ENCODE data around the gene MAP3K3.

MAP3K3 gene

DNA sequence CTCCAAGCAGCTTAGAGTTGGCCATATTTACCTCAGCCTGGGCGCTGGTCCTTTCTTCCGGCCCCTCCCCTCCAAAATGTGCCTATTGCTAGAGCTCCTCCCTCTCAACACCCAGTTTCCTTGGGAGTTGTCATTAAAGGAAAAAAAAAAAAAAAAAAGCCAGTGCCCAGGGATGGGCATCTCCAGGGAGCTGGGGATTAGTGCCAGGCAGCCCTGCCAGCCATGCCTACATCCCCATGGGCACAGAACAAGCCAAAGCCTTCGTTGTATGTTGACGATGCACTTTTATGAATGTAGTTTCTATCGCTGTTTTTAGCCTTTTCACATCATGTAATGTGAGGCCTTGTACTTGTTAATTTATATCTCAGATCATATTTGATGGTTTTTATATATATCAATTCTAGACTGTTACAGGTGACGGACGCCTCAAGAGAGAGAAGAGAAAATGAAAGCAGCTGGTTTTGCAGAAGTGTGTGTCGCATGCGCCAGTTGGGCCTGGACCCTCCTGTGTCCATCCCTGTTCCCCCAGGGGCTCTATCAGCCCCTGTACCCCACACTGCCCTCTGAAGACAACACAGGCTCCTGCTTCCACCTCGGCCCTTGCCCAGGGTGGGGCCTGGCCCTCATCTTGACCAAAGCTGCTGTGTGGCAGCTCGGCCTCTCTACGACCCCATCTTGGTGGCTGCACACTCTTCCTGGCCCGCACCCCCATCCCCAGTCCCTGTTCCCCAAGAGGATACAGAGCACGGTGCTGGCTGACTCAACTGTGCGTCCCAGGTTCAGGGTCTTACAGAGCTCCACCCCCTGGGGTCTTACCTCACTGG, 72.9 kb downstream of the MAP3K3 start:
- DNase-seq, result no peak

DNA sequence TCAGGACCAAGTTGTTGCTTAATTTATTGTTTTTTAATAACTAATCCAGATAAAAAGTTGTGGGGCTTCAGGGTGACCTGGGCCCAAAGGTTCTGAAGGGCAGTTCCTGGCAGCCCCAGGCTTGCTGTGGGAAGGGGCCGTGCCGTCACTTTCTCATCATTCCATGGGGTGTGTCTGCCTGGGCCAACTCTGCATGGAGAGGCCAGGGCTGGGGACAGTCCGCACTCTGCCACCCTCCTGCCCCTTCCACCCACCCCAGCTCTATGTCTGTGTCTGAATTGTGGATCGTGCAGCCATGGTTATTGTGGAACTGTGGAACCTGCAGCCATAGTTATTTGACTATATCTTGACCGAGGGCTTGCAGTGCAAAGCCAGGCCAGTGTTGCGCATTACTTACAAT, 73.7 kb downstream of the MAP3K3 start:
- DNase-seq, result no peak

DNA sequence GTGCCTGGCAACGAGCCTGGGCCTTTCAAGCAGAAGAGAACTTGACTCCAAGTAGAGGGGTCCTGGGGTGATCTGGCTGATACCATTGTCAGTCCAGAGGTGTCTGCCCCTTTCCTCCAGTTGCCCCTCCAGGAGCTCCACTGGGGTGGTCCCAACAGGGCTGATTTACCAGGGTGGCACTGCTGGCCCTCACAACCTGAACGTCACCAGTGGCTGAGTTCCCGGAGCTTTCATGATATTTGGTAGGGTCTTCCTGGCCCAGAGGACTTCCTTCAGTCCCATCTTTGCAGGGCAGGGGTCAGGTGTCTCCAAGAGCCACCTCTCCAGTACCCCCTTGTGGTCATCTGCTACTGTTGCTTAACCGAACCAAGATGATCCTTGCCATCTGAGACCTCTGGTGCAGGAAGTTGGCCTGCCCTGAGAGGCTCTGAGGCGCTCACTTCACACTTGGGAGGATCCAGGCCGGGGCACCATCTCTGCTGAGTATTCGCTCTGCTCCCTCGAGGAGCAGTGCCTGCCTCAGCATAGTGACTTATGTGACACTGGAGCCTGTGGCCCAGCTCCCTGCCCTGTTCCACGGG, 74.3 kb downstream of the MAP3K3 start:
- peak; percentile 75 for DNase-seq

DNA sequence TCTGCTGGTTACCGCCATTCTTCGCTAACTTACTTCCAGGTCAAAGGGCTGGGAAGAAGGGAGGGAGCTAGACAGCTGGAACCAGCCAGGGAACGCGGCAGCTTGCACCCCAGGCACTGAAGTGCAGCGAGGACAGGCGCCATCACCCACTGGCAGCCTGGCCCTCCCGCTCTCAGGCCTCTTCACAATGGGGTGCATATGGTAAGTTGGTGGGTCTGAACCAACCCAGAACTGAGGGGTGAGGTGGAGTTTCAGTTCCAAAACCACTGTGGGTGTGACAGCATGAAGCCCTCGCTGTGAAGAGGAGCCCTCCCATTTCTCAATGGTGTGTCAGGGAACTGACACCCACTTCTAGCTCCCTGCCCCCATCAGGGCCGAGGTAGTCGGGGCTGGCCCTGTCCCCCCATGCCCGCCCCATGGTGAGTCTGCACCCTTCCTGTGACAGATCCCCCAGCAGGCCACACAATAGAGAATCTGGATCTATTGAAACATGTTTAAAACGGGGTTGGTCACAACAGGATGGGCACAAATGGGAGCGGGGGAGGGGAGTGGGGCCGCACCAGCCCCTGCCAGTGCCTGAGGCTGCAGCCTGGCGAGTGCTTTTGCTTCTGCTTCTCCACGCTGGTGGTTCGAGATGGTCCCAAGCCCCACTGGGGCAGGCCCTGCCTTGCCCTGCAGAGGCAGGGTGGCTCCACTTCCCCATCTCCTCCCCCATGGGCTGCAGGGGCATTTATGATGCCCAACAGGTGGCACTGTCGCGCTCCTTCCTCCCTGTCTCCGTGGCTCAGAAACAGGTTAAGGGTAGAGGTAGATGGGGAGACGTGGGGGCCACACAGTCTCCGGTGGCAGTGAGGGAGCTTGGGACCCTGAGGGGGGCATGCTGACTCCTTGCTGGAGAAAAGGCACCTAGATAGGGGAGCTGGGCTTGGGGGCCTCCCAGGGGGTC, 75.4 kb downstream of the MAP3K3 start:
- DNase-seq, result peak; percentile 80

DNA sequence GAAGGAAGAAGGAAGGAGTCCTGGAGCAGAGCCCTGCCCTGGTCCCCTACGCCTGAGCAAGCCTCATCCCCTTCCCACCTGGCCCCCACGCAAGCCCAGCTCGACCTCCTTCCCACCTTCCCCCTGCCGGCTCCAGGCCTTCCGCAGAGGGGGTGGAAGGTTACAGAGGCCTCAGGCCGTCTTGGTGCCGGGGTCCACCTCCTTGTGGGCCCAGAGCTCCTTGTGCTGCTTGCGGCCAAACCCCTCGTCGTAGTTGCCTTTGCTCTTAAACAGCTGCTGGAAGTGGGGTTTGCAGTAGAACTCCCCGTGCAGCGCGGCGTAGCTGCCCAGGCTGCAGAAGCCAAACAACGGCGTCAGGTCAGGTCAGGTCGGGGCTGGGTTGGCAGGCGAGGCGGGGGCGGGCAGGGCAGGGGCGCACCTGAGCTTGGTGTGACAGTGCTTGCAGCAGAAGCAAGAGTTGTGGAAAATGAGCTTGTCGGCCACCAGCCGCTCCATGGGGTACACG, 76.2 kb downstream of the MAP3K3 start:
- DNase-seq, result no peak

DNA sequence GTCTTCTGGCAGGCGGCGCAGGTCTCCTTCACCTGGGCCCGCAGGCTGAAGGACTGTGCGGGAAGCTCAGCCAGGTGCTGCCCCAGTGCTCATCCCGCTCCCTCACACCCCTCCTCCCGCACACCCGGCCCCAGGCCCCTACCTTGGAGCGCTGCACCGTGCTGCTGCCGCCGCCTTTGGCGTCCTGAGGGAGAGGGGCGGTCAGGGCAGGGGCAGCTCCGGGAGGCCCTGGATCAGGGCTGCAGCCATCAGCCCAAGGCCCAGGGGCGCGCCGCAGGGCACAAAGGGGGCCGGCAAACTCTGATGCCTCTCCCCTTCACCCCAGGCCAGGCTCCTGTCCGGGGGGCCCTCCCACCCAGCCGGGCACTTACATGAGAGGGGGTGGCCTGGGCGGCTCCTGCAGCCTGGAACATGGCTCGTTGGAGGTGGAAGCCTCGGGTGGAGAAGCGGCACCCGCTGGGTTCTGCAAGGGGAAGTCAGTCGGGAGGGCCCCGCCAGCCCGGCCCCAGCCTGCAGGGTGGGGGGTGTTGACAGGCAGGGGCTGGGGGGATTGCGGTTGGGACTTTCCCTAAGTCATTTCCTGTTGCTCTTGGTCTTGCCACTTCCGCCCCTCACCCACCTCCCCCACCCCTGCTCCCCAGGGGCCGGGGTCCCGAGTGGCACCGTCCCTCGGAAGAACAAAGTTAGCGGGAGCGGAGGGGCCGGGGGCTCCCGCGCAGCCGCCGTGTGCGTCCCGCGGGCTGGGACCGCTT, 76.8 kb downstream of the MAP3K3 start:
- DNase-seq, result peak; percentile 66

DNA sequence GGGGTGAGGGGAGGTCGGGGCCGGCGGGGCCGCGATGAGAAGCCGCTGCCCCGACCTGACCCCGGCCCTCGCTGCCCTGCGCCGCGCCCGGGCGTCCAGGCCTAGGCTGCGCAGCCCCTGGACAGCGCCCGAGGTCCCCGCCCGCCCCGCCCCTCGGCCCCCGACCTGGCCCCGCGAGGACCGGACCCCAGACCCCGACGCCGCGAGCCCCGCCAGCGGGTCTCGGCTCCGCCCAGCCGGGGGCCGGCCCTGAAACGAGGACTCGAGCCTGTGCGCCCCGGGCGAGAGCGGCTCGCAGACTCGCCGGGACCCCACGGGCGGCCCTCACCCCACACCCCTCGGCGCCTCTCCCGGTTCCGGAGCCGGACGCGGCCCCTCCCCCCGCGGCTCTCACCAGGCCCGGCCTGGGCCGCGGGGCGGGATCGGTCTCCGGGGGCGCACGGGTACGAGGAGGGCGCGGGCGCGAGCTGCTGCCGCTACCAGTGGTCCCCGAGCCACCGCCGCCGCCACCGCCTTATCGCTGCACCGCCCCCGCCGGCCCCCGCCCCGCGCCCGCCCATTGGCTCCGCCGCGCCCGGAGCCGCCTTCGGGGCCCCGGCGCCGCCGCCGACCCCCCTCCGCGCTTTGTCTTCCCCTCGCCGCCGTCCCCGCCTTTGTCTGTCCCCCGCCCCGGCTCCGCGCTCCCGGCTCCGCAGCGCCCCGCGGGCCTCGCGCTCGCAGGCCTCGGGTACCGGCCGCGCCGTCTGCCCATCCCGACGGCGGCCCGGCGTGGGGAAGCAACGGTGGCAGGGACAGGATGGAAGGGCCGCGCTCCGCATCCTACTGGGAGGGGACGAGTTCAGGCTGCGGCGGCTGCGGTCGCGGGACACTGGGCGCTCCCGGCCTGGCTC, 77.7 kb downstream of the MAP3K3 start, which contains the start of gene LIMD2:
LIMD2 (minus strand) TSS at position 488 of the 890 bp plus-strand sequence. CDS start 827 bp downstream, outside the sequence.
- DNase-seq, result peak; percentile 83

DNA sequence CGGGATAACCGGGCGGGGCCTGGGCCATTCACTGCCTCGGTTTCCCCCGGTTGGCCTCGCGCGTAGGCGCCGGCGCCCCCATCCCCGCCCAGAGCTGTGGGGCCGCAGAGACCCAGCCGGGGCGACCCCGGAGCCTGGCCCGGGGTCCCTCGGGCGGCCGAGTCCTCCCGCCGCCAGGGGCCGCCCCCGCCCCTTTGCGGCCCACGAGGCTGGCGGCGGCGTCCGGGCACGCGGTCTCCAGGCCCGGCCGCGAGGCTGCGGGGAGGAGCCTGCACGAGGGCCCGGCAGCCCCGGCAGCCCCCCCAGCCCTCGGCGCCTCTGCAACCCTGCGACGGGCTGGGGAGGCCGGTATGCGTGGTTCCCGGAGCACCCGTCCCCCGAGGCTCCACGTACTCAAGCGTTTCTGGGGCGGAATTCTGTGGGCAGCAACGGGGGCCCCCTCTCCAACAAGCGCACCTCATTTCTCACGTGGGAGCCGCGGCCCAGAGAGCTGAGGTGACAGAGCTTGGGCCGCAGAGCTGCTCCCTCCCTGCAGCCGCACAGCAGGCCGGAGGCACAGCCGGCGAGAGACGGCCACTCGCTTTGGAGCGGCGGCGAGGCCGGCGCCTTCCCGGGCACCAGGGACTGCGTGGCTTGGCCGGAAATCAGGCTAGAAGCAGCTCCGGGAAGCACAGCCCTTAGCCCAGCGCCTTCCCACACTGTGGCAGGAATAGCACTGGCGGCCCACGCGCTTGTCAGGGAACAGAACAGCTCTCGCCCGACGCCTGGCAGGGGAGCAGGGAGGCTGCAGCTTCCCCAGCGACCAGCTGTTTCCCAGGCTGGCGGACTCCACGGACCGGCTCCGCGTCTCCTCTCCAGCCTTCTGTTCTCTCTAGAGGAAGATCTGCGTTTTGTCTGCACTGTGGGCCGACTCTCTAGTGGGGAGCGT, 78.6 kb downstream of the MAP3K3 start:
- DNase-seq, result peak; percentile 67

DNA sequence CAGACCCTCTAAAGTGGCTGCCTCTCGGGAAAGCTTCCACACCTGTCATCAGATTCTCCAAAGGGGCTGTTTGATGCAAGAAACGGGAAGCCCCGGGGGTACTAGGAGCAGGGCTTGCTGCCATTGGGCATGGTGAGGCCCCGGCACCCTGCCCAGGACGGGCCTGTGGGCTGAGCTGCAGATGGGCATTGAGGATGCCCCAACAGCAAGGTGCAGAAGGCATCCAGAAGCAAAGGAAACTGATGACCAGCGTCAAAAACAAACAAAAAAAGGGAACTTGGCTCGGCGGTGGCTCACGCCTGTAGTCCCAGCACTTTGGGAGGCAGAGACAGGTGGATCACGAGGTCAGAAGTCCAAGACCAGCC, 79.2 kb downstream of the MAP3K3 start:
- no peak for DNase-seq

DNA sequence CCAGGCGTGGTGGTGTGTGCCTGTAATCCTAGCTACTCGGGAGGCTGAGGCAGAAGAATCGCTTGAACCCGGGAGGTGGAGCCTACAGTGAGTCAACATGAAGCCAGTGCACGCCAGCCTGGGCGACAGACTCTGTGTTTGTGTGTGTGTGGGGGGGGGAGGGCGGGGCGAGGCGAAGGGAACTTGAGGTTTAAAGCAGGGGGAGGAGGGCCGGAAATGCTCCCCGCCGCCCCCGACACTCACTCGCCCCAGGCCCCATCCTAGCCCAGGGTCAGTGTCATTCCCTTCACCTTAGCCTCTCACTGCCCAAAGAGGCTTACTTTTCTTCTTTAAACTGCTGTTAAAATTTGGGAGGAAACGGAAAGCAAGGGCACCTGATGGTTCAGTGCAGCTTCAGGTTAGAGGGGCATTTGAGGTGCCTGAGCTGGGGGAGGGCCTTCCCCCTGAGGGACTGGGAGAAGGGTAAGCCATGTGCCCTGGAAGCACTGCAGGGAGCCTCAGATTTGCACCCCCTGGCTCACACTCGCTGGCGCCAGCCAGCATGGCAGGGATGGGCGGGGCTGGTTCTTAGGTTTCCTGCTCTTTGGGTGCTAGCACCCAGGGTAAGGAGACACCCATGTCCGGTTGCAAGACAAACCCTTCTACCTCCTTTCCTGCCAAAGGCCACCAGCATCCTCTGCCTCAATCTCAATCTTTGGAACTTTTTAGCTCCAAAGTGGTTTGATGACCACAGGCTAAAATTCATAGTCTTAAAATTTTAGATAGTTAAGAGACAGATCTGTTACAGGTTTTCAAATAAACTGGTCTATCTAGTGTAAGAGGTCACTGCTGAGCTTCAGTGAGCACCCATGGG, 79.9 kb downstream of the MAP3K3 start:
- DNase-seq, result peak; percentile 51

DNA sequence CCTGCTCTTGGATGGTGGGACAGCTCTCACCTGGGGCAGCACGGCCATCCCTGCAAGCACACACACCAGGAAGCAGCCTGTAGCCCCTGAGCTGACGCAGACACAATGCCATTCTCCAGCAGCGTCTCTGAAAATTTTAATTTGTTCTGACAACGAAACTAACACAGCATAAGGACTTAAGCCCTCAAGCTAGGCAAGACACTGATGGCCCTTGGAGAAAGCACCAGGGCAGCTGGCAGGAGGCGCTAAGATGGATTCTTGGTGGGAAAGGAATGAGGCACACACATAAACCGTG, 80.5 kb downstream of the MAP3K3 start:
- peak; percentile 33 for DNase-seq

DNA sequence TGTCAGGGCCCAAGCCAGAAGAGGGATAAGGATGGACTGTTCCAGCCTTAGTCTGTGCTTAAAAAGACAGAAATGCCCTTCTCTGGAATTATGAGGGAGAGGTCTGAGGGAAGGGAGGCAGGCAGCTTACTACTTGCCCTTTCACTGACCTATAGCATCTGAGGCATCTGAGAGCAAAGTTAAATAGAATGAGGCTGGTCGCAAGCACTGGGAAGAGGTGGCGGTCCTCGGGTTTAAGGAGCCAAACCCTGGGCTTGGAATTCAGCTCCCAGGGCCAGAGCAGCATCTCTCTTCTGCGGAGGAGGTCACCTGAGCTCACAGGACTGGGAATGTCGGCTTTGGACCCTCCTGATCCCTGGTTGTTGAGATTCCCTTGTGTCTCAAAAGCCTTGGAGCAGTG, 80.8 kb downstream of the MAP3K3 start:
- no peak for DNase-seq

DNA sequence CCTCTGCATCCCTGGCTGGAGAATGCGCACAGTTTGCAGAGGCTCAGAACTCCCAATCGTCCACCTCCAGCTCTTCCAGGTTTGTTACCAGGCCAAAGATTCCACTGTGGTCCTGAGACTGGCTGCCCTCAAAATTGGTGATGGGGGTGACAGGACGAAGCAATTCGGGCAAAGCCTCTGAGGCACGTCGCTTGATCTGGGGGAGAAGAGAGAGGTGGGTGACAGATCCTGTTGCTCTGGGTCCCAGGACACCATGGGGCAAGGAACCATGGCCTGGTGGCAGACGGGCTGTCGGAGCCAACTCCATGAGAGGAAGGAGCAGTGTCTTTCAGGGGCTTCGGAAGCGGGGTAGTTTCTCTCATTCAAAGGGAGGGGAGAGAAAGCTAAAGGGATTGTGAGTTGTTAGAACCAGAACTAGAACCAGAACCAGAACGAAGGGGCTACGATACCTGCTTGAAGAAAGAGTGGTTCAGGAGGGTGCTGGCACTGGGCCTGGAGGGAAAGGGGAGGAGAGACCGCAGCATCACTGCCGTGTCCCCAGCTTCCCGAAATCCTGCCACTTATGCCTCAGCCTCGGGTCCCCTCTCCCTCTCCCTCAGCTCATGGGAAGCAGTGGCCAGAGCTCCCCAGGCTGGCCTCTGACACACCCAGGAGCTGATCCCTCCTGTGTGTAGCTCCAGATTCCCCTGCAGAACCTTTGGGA, 81.5 kb downstream of the MAP3K3 start:
- no peak for DNase-seq

DNA sequence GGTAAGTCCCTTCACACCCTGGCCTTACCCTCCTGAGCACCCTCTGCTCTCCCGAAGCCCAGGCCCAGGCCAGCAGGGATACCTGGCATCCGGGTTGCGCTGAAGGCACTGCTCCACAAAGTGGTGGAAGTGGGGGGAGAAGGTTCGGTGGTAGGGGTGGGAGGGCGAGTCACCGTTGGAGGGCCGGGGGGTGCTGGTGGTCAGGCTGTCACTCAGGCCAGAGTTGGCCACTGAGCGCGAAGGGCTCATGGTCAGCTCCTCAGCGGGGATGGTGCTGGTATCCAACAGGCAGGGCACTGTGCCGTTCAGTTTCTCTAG, 82.0 kb downstream of the MAP3K3 start:
- DNase-seq, result no peak

DNA sequence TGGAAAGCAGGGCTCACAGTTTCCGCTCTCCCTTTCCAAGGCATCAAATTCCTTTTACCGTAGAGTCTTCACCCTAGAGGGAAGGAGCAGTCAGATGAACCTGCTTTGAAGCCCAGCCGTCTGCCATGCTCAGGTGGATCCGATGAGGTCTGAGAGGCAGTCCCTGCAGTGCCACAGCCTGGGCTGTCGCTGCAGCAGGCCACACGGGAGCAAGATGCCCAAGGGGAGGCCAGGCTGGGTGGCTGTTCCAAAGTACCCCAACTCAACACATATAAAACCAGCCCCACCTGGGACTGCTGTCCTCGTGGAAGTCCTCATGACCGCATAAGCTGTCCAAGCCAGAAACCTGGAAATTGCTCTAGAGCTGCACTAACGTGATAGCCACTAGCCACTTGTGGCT, 82.6 kb downstream of the MAP3K3 start:
- DNase-seq, result no peak

DNA sequence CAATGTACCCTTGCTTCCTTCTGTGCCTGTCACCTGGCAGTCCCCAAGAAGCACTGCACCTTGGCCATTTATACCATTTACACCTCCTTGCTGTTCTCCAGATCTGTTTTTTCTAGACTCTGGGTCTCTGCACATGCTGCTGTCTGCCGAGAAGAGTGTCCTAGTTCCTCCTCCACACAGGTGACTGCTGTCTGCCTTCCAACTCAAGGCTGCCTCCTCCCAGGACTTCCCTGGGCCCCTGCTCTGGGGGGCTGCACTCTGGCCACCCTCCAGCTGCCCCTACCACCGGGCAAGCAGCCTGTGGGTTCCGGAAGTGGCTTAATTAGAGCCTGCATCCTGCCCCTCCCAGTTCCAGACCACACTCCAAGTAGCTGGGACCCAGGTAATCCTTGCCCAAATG, 83.4 kb downstream of the MAP3K3 start:
- peak; percentile 47 for DNase-seq

DNA sequence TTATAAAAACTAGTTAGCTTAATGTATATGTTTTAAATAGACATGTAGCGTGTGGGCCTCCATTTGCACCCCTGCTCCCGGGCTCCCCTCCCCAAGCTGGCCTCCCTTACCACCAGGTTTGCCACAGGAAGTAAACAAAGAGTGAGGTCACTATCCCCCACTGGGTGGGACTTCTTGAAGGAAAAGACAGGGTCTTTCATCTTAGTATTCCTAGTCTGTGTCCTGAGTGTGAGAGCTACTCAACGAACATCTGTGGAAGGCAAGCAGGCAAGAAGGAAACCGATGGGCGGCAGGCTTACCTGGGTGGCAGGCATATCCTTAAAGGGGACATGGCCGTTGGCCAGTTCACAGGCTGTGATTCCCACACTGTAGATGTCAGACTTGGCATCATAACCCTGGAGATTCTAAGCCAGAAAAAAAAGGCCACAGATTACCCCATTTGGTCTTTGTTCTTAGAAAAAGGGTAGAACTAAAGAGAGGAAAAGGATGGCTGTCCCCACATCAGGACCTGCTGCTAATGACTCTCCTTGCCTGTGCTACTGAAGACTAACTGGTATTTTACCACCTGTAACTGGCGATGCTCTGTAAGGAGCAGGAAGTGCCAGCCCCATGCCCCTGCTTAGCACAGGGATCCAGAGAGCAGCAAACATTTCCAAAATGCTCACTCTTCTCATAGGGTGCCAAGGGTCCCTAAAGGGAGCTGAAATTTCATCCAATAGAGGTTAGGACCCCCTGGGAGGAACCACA, 84.3 kb downstream of the MAP3K3 start:
- no peak for DNase-seq

DNA sequence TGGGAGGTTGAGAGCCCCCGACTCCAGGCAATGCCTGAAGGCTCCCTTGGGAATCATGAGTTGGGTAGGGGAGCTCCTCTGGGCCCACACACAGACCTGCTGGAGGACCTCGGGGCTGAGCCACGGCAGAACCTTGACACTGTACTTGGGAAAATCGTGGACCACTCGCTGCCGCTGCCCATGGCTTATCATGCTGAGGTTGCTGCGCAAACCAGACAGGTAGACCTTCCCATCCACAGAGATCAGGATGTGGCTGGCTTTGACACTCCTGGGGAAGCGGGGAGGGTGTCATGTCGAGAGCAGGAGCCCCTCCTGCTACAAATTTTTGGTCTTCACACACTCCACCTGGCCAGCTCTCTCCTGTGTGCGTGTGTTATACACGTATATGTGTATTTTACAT, 84.9 kb downstream of the MAP3K3 start:
- DNase-seq, result no peak
